NCI-H2196 (cell line): ENCODE data around the gene MAGI2.

Source experiments
- DNase-seq: peaks from one replicate; lab custom pipeline; 2025; ENCODE audit not compliant: unreplicated experiment; lab: John Stamatoyannopoulos, UW

Gene MAGI2

GRCh38 chr7:78842068-78842467 lies 611.4 kb downstream of the MAGI2 start:
- no peak for DNase-seq

- no peak for DNase-seq
Measured at GRCh38 chr7:78835897-78836296, 617.6 kb downstream of the MAGI2 start.

GRCh38 chr7:78828317-78828716 lies 625.1 kb downstream of the MAGI2 start:
- no peak for DNase-seq

GRCh38 chr7:78803501-78804127 lies 649.9 kb downstream of the MAGI2 start:
- no peak for DNase-seq

GRCh38 chr7:78794101-78794500 lies 659.4 kb downstream of the MAGI2 start:
- DNase-seq = no peak

GRCh38 chr7:78792624-78793023 lies 660.8 kb downstream of the MAGI2 start:
- no peak for DNase-seq

GRCh38 chr7:78792006-78792405 lies 661.5 kb downstream of the MAGI2 start:
- DNase-seq = no peak

- DNase-seq = no peak
Measured at GRCh38 chr7:78788464-78788863, 665.0 kb downstream of the MAGI2 start.

GRCh38 chr7:78787854-78788253 lies 665.6 kb downstream of the MAGI2 start:
- no peak for DNase-seq

- no peak for DNase-seq
Measured at GRCh38 chr7:78786055-78786454, 667.4 kb downstream of the MAGI2 start.

- DNase-seq = no peak
Measured at GRCh38 chr7:78783179-78783962, 670.1 kb downstream of the MAGI2 start.

GRCh38 chr7:78780560-78780959 lies 672.9 kb downstream of the MAGI2 start:
- no peak for DNase-seq

GRCh38 chr7:78779788-78780187 lies 673.7 kb downstream of the MAGI2 start:
- no peak for DNase-seq

GRCh38 chr7:78777829-78778228 lies 675.6 kb downstream of the MAGI2 start:
- no peak for DNase-seq

GRCh38 chr7:78770422-78771410 lies 682.8 kb downstream of the MAGI2 start:
- no peak for DNase-seq

- DNase-seq = no peak
Measured at GRCh38 chr7:78769481-78770101, 683.9 kb downstream of the MAGI2 start.

- no peak for DNase-seq
Measured at GRCh38 chr7:78768859-78769258, 684.6 kb downstream of the MAGI2 start.

- DNase-seq = no peak
Measured at GRCh38 chr7:78765943-78766729, 687.3 kb downstream of the MAGI2 start.

- DNase-seq = no peak
Measured at GRCh38 chr7:78764571-78764970, 688.9 kb downstream of the MAGI2 start.

- no peak for DNase-seq
Measured at GRCh38 chr7:78762625-78763024, 690.8 kb downstream of the MAGI2 start.
